Transverse colon (tissue), 4 donors: ENCODE results near the gene CCDC3.

Experiments
- EP300 ChIP-seq: sonication (generic); formaldehyde crosslinking; IDR thresholded peaks from one replicate; pipeline ENCODE4 v1.6.1; 2017; ENCODE audit warnings: antibody characterized with exemption, low read depth
- POLR2AphosphoS5 ChIP-seq, 3 donors: sonication (generic); formaldehyde crosslinking; IDR thresholded peaks; one replicate each; pipeline ENCODE4 v1.6.1; 2016; ENCODE audit warnings: antibody characterized with exemption in 3 of 3
- TF ChIP-seq, protein P1 (sequence below), 5 experiments: fragments of 200-600 bp in 3 of 5; fragments of 450-650 bp in 2 of 5; sonication (generic) in 3 of 5; IDR thresholded peaks; 1 replicate in 2 of 5; 2 replicates in 3 of 5; pipeline ENCODE4 v1.5.1; 2016 to 2017; ENCODE audit warnings: antibody characterized with exemption in 5 of 5, inconsistent platforms in 3 of 5, mild to moderate bottlenecking in 2 of 5, moderate library complexity in 1 of 5

DNA sequence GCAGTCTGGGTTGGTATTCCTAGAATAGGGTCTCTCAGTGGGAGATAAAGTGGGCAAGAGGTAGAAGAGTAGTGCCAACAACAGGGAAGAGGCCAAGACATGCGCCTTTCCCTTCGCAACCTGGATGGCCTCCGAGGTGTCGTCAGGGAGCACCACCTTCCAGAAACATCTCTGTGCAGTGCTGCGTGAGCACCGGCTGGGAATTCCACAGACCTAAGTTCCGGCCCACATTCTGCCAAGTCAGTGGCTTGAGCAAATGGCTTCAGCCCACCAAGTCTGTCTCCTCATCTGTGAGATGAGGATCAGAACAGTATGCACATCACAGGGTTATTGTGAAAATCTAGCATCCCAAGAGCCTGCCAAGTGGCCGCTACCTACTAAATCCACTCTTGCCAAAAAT is 40.6 kb downstream of the CCDC3 start:
- TF ChIP-seq, protein P1, sequence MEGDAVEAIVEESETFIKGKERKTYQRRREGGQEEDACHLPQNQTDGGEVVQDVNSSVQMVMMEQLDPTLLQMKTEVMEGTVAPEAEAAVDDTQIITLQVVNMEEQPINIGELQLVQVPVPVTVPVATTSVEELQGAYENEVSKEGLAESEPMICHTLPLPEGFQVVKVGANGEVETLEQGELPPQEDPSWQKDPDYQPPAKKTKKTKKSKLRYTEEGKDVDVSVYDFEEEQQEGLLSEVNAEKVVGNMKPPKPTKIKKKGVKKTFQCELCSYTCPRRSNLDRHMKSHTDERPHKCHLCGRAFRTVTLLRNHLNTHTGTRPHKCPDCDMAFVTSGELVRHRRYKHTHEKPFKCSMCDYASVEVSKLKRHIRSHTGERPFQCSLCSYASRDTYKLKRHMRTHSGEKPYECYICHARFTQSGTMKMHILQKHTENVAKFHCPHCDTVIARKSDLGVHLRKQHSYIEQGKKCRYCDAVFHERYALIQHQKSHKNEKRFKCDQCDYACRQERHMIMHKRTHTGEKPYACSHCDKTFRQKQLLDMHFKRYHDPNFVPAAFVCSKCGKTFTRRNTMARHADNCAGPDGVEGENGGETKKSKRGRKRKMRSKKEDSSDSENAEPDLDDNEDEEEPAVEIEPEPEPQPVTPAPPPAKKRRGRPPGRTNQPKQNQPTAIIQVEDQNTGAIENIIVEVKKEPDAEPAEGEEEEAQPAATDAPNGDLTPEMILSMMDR (IDR thresholded peaks at IDR 0.05) = no peak
- TF ChIP-seq EP300 = no peak
- no peak for TF ChIP-seq POLR2AphosphoS5 (IDR thresholded peaks at IDR 0.05)
